Colonic mucosa (tissue), 4 donors: Measurements from ENCODE around the gene TMEM129. TPM values are rescaled to one million over a fixed set of nuclear protein-coding genes. Genes with fewer than 3 reads are reported as not detected.

Experiments
- DNase-seq: peaks from one replicate; pipeline ENCODE4 v3.0.0-alpha.2; 2020
- H3K27ac ChIP-seq: fragments of 200-600 bp; one replicate; pipeline ENCODE4 v1.8.0; 2021
- H3K27me3 ChIP-seq: fragments of 200-600 bp; one replicate; pipeline ENCODE4 v1.8.0; 2021
- H3K36me3 ChIP-seq: fragments of 200-600 bp; one replicate; pipeline ENCODE4 v1.8.0; 2021
- H3K4me1 ChIP-seq: fragments of 200-600 bp; one replicate; pipeline ENCODE4 v1.8.0; 2021; ENCODE audit warnings: mild to moderate bottlenecking
- H3K4me3 ChIP-seq: fragments of 200-600 bp; one replicate; pipeline ENCODE4 v1.8.0; 2021
- H3K9ac ChIP-seq, 2 donors: one replicate each; pipeline ENCODE4 v1.7.0; 2013; ENCODE audit warnings: control low read depth in 2 of 2, low read depth in 2 of 2, low read length in 2 of 2
- H3K9me3 ChIP-seq: fragments of 200-600 bp; one replicate; pipeline ENCODE4 v1.8.0; 2021
- intact Hi-C: fragments of 100-400 bp; cut with DNase I; formaldehyde crosslinking; loops from one replicate; pipeline ENCODE4 v1.14.1; 2022
- total RNA-seq, 2 donors: library from RNA; stranded (reverse); fragmentation: NEBNext Ultra II Directional in 1 of 2; extraction: Animal tissue kit (Norgen Biotek cat#: 25700) in 1 of 2; gene quantifications; one replicate each; pipeline ENCODE4 v1.2.1, GENCODE V29; 2021
- TF ChIP-seq, protein P1 (sequence below): fragments of 200-600 bp; IDR thresholded peaks from one replicate; pipeline ENCODE4 v1.8.0; 2022; ENCODE audit warnings: antibody characterized with exemption, mild to moderate bottlenecking
- donor health status: healthy.
- donor health status: DM: no; HTN: no; CAD: no.
- donor health status: DM: no; HTN: no; CAD: no.

The TMEM129 gene
- total RNA-seq, 2 donors from 2014 or later: 37.9 to 53.2 TPM

GRCh38 chr4:1752284-1753041, 31.3 kb upstream of the TMEM129 start:
- Histone ChIP-seq H3K27me3 (no peaks in the 10 kb centered on the region), H3K36me3 (no peaks in the 10 kb centered on the region), H3K9ac (peak overlapping the region; percentile 0 to 43), H3K4me1 (peaks cover 13% of the 10 kb centered on the region), H3K9me3 (no peaks in the 10 kb centered on the region), H3K27ac (no peak overlapping the region), H3K4me3 (no peak overlapping the region)
- TF ChIP-seq, protein P1, sequence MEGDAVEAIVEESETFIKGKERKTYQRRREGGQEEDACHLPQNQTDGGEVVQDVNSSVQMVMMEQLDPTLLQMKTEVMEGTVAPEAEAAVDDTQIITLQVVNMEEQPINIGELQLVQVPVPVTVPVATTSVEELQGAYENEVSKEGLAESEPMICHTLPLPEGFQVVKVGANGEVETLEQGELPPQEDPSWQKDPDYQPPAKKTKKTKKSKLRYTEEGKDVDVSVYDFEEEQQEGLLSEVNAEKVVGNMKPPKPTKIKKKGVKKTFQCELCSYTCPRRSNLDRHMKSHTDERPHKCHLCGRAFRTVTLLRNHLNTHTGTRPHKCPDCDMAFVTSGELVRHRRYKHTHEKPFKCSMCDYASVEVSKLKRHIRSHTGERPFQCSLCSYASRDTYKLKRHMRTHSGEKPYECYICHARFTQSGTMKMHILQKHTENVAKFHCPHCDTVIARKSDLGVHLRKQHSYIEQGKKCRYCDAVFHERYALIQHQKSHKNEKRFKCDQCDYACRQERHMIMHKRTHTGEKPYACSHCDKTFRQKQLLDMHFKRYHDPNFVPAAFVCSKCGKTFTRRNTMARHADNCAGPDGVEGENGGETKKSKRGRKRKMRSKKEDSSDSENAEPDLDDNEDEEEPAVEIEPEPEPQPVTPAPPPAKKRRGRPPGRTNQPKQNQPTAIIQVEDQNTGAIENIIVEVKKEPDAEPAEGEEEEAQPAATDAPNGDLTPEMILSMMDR: no peak
- intact Hi-C loops: loop anchor here (10.0 kb wide), 1 partner anchor 442 kb away; no protein-coding TSS in a partner anchor
- DNase-seq: no peak

DNA sequence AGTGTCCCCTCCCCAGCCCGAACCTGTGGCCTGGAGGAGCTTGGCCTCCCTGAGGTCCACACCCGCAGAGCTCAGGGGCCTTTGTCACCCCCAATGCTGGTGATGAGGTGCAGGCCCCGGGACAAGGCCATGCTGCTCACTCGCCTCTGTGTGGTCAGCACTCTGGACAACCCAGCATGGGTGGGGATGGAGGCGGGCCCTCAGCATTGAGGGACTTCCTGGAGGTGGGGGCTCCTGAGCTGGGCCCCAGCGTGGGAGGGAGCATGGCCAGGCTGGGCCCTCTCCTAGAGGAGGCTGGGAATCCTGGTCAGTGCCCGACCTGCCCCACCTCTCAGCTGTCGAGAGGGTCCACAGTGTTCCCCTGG, 30.8 kb upstream of the TMEM129 start:
- DNase-seq: no peak
- intact Hi-C loops: loop anchor here (10.0 kb wide), 1 partner anchor 443 kb away; no protein-coding TSS in a partner anchor
- H3K27ac ChIP-seq: no peak overlapping the region
- peak overlapping the region; percentile 0 to 43 for H3K9ac ChIP-seq
- no peak overlapping the region for H3K4me3 ChIP-seq
- H3K27me3 ChIP-seq: no peaks in the 10 kb centered on the region
- no peaks in the 10 kb centered on the region for H3K36me3 ChIP-seq
- TF ChIP-seq, protein P1: no peak
- peaks cover 13% of the 10 kb centered on the region for H3K4me1 ChIP-seq
- no peaks in the 10 kb centered on the region for H3K9me3 ChIP-seq

DNA sequence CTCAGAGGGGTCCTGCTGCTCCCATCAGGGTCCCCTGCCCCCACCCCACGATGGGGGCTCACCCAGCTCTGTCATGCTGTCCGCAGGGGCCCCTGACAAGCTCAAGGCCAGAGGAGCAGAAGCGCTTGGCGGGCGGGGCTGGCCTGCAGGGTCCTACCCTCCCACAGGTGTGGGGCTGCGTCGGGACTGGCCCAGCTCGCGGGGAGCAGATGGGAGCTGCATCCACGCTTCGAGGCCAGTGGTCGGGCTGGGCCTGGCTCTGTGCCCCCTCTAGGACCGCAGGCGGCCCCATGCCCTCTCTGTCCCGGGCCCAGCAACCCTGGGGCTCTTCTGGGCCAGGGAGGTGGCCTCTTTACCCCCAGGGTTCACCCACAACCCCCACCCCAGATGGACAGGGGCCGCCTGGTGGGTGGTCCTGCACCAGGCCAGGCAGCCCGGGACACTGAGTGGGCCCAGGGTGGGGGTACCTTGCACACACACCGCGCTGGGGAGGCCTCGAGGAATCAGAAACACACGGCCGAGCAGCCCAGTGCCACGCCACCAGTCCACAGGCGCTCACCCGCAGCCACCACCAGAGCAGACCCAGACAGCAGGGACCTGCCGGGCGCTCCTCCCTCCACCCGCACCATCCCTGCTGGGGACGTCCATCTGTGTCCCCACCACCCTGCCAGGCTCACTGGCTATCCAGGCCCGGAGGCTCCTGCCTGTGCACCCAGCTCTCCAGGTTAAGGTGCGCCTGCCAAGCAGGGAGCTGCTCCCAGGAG, 30.2 kb upstream of the TMEM129 start:
- no peaks in the 10 kb centered on the region for H3K27me3 ChIP-seq
- H3K36me3 ChIP-seq: no peaks in the 10 kb centered on the region
- no peak overlapping the region for H3K4me3 ChIP-seq
- H3K4me1 ChIP-seq: peaks cover 13% of the 10 kb centered on the region
- TF ChIP-seq, protein P1: no peak
- no peak for DNase-seq
- H3K9me3 ChIP-seq: no peaks in the 10 kb centered on the region
- intact Hi-C loops: loop anchor here (10.0 kb wide), 1 partner anchor 443 kb away; no protein-coding TSS in a partner anchor
- no peak overlapping the region for H3K27ac ChIP-seq
- H3K9ac ChIP-seq: no peak overlapping the region

DNA sequence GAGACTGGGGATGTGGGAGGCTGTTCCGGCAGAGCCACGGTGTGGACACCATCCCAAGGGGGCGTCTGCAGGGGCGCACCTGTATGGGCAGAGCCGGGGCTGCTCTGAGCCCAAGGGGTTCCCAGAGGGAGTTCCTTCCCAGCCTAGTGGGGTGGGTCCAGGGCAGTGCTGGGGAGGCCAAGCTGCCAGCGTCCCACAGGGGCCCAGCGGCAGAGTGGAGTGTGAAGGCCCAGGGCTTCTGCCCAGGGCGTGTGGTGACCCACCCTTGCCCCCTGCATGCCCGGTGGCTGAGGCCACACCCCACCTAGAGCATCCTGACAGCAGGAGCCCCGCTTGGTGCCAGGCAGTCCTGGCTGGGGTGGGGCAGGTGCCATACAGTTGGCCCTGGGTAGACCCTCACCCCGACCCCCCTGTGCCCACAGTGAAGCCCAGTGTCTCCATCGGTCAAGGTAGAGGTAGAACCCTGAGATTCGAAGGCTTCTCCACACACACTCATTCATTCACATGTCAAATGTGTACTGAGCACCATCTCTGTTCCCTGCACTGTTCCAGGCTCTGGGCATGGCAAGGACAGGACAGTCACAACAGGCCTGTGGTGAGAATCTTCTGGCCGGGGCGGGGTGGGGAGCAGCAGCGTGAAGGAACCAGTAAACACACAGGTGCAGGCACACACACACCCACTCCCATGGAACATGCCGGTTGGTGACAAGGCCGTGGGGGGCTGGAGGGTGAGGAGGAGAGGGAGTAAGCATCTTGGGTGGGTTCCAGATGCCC, 29.4 kb upstream of the TMEM129 start:
- Histone ChIP-seq H3K27ac (no peak overlapping the region), H3K9ac (no peak overlapping the region), H3K36me3 (no peaks in the 10 kb centered on the region), H3K9me3 (no peaks in the 10 kb centered on the region), H3K4me3 (no peak overlapping the region), H3K4me1 (peaks cover 13% of the 10 kb centered on the region), H3K27me3 (no peaks in the 10 kb centered on the region)
- DNase-seq: no peak
- intact Hi-C loops: loop anchor here (10.0 kb wide), 1 partner anchor 444 kb away; no protein-coding TSS in a partner anchor
- TF ChIP-seq, protein P1: no peak

DNA sequence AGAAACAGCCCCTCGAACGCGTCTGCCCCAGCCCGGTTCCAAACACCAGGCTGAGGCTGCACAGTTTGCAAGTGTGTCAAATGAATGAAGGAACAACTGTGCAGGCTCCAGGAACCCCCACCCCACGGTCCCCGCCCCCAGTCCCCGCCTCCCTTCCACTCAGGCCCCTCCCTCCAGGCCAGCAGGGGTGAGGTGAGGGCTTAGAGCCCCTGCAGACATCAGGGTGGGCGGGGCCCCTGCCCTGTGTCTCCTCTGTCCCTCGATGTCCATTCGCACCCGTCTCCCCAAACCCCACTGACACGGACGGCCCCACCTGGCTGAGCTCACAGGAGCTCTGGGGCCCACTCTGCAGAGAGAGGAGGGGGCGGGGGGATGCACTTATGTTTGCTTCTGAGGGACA, 28.7 kb upstream of the TMEM129 start:
- peaks cover 13% of the 10 kb centered on the region for H3K4me1 ChIP-seq
- H3K9ac ChIP-seq: no peak overlapping the region
- no peak overlapping the region for H3K27ac ChIP-seq
- intact Hi-C loops: loop anchor here (5.0 to 10.0 kb wide), 2 partner anchors 147 to 445 kb away; no protein-coding TSS in a partner anchor
- H3K36me3 ChIP-seq: no peaks in the 10 kb centered on the region
- no peak for DNase-seq
- TF ChIP-seq, protein P1: no peak
- no peaks in the 10 kb centered on the region for H3K27me3 ChIP-seq
- H3K4me3 ChIP-seq: no peak overlapping the region
- H3K9me3 ChIP-seq: no peaks in the 10 kb centered on the region
